A549 (cell line): Measurements from ENCODE around the gene KANSL3.

Experiments
- ZNF302 ChIP-seq: fragments of 250-450 bp; sonication (Bioruptor Pico); IDR thresholded peaks from 2 replicates; pipeline ENCODE4 v1.9.0; 2021; ENCODE audit warnings: inconsistent platforms, mild to moderate bottlenecking, moderate library complexity
- TF ChIP-seq, protein P1 (sequence below): IDR thresholded peaks from 2 replicates; pipeline ENCODE4 v1.6.1; 2012

DNA sequence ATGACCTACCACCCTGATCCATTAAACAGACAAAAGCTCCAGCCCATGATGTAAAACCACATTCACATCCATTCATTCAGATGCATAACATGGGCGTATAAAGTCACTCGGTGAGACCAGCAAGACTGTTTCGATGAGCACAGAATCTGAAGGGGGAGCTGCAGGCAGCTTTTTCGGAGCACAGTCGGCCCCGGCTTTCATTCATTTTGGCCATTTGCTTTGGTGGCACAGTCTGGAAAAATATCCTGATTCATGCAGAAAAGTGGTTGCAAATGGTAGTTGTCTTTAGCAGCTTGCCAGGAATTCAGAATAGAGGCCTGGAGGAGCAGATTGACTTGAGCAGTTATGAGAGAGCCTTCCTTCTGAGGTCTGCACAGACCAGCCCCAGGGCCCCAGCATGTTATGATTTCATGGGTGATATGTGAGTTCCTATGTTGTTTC lies 90.4 kb downstream of the KANSL3 start:
- no peak for TF ChIP-seq ZNF302
- TF ChIP-seq, protein P1, sequence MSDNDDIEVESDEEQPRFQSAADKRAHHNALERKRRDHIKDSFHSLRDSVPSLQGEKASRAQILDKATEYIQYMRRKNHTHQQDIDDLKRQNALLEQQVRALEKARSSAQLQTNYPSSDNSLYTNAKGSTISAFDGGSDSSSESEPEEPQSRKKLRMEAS, result no peak
